Inflammatory macrophage (primary cell): ENCODE results near the gene ASGR2.
"Not testable (repeated sequence)": the region's sequence is repeated elsewhere in the genome, so short reads cannot be mapped to it uniquely, and the experiment has no call there.

Experiments used
- DNase-seq, 2 donors: peaks; one replicate each; pipeline ENCODE4 v3.0.0-alpha.2; 2020 to 2022

The ASGR2 gene

DNA sequence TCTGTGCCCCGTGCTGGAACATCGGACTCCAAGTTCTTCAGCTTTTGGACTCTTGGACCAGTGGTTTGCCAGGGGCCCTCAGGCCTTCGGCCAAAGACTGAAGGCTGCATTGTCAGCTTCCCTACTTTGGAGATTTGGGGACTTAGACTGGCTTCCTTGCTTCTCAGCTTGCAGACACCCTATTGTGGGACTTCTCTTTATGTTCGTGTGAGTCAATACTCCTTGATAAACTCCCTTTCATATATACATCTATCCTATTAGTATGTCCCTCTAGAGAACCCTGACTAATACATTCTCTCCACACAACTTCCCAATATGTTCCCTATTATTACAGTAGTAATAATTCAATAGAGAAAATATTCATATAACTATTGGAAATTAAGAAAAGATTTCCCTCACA, 9.2 kb upstream of the ASGR2 start:
- DNase-seq = no peak

DNA sequence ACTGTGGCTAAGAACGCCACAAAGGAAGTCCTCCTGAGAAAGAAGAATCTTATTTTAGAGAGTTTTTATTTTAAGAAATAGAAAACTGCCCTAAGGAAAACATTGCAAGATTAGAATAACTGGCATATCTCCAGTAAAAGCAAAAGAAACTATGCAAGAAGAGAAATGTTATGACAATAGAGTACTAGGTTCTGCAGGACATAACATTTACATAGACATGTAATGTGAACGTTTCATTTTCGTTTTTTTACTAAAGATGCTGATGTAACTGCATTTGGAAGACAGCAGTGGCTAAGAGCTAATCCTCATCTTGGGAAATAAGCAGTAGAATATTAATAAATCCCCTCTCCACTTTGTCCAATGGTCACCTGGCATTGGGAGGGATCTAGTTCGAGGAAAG, 7.8 kb upstream of the ASGR2 start:
- DNase-seq = no peak

DNA sequence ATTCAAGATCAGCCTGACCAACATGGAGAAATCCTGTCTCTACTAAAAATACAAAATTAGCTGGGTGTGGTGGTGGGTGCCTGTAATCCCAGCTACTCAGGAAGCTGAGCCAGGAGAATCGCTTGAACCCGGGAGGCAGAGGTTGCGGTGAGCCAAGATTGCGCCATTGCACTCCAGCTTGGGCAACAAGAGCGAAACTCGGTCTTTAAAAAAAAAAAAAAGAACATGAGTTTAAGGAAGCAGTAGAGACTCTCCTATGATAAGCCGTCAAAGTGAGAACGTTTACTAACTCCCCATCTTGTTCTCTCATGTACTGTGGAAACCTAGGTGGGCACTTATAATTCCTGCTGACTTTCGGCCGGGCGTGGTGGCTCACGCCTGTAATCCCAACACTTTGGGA, 6.0 kb upstream of the ASGR2 start:
- peak; percentile 47 to 72 for DNase-seq

DNA sequence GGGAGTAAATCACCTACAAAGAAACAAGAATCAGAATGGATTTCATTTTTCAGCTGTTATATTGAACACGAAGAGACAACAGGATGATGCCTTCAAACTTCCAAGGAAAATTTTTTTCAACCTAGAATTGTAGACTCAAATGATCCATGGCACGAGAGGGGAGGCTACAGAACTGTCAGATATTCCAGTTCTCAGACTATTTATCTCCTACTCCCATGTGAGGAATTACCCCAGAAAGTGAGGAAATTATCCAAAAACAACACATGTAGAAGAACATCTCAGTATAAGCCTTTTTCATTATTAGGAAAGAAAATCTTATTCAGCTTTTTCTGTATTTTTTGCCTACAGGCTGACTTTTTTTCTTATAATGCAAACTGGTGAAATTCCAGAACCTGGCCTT, 5.5 kb upstream of the ASGR2 start:
- no peak for DNase-seq

DNA sequence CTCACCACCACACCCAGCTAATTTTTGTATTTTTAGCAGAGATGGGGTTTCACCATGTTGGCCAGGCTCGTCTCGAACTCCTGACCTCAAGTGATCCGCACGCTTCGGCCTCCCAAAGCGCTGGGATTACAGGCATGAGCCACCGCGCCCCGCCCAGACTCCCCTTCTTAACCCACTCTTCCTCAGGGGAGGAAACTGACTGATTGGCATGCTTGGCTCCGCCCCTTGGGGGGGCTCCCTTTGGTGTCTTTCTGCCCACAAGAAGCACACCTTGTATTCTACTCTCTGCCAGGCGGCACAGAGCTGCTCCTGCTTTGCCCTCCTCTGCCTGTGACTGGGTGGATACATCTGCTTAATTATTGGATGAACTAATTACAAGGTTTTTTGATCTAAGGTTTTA, 4.7 kb upstream of the ASGR2 start:
- DNase-seq = no peak

DNA sequence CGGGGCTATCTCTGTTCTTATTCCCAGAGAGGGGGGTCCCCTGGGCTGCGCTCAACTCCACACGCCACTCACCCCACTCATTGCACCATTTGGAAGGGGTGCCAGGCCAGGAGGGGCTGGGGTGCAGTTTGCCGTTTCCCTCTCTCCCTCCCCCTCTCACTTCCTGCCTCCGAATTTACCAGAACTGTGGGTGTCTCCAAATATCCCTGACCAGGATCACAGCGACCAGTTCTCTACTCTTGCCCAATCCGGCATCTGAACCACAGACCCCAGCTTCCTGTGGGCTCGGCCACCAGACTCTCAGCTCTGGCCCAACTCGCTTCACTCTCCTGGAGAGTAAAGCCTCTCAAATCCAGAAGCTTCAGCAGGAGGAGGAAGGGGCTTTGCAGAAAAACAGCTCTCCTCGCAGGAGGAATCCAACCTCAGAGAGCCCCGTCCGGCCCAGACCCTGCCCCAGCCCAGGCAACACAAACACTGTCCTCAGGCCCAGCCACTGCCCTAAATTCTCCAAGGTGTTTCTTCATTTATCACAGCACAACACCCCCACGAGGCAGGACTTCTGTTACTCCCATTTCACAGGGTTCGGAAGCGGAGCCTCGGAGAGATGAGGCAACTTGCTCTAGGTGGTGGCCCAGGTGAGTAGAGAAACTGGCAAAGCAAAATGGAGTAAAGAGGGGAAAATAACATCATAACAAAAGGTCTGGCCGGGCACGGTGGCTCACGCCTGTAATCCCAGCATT, 423 bp upstream of the ASGR2 start:
- DNase-seq = peak; percentile 60 to 77

DNA sequence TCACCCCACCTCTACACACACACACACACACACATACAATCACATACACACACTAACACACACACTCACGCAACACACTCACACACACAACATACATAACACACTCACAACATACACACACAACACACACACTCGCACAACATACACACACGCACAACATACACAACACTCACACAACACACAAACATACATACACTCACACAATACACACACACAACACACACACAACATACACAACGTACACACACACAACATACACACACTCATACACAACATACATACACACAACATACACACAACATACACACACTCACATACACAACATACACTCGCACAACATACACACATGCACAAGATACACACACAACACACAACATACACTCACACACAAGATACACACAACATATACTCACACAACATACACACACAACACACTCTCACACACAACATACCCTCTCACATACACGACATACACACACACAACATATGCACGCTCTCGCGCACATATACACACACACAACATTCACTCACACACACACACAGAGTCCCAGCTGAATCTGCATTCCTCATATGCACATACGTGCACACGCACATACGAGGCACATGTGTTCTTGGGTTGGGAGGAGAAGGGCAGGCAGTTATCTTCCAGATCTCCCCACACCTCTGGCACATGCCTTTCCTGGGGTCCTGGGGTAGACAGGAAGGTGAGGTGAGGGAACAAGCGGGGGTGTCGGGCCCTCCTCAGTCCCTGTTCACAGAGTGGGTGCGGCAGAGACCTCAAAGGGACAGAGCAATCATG, 1.1 kb downstream of the ASGR2 start:
- DNase-seq = no peak

DNA sequence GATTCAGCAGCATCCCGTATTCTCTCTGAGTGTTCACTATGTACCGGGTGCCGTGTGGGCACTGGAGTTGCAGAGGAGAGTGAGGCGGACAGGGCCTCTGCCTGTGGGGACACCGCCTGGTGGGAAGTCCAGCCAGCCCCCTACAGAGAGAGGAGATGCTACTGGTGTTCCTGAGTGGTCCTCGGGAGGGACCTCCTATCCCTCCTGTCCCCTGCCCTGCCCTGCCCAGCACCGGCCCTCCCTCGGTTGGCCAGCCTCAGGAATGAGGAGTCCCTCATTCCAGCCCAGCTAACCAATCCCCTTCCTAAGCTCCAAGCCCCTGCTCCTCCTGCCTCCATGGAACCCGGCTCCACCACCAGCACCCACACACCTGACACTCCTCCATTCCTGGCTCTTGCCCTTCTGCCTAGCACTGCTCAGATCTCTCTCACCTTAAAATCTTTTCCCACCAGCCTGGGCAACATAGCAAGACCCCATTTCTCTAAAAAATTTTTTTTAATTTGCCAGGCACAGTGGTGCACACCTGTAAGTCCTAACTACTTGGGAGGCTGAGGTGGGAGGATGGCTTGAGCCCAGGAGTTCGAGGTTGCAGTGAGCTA, 2.0 kb downstream of the ASGR2 start:
- no peak for DNase-seq

DNA sequence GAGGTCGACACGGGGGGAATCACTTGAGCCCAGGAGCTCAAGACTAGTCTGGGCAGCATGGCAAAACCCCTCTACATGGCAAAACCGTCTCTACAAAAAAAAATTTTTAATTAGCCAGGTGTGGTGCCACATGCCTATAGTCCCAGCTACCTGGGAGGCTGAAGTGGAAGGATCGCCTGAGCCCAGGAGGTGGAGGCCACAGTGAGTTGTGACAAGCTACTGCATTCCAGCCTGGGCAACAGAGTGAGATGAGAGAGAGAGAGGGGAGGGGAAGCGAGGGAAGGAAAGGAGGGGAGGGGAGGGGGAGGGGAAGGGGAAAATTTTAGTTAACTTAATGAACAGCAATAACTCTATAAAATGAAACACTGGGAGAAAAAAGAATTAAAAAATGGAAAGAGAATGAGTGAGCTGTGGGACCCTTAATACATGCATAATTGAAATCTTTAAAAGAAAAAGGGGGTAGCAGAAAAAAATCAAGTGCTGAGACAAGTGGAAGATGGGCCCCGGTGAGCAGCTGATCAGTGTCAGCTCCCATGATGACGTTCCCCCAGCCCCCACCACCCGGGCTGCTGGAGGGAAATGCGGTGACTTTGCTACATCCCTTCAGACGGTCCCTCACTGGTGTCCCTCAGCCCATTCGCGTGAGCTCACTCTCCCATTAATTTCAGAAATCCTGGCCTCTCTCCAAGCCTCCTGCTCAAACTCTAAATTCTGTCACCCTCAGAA, 2.7 kb downstream of the ASGR2 start:
- DNase-seq = peak; percentile 6 to 39

DNA sequence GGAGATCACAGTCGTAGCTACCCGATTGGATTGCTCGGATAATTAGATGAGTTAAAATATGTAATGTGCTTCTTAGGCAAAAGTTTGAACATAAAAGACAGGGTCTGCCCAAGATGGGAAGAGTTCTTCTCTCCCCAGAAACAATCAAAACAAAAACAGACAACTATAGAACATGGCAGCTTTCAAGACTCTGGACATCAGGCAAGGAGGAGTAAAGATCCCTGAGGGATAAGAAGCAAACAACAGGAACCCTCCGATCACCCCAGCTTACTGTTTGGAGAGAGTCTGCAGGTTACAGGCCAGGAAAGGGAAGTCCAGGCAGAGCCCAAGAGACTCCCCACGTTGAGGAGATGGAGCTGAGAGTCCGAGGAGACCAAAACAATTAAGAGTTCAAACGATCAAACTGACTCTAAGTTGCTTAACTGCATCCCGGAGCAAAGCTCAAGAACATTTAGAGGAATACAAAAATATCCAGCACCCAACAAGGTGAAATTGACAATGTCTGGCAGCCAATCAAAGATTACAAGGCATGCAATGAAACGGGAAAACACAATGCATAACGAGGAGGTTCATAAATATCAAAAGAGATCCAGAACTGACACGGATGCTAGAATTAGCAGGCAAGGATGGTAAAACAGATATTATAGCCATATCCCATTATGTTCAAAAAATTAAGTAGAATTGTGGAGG, 3.9 kb downstream of the ASGR2 start:
- DNase-seq = no peak

DNA sequence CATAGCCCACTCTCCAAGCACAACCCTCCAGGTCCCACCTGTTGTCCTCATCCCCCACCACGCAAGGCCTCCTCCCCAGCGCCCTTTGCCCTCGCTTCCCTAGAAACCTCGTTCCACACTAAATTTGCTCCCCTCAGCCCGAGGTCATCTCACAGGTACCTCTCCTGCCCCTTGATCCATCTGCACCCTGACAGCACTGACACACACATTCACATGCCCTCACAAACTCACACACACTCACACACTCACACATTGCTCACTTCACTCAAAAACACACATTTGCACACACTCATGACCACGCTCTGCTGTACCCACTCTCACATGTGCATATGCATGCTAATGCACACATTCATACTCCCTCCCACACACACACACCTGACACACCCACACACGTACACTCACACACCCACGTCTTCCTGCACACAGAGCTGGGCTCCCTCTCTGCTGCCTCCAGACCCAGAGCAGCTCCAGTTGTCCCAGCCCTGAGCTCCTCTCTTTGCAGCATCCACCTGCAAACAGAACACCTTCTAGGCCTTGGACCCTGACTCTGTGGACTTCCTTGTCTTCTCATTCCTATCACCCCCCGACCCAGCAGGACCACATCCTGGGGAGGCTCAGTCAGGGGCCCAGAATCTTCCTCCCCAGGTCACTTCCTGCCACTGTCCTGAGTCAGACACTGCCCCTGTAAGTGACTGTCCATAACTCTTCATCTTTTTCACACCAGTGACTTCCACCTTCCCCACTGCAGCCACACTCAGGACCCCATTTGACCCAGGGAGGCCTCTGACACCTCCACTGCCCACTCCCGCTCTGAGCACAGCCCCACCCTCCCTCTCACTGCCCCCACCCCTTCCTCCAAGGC, 4.9 kb downstream of the ASGR2 start:
- DNase-seq = no peak

DNA sequence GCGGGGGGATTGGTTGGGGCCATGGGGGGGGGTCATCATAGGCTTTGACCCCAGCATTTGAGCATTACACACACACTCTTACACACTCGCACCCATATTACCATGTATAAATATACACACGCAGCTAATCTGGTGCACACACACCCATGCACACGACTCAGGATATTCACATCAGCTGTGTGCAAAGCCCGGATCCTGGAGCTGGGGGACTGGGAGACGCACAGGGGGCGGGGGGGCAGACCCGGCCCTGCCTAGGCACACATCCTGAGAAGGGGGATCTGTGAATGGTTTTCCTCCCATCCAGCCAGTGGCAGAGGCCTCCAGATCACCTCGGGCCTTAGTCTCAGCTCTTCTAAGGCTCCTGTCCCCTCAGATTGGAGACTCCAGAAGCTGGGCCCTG, 5.6 kb downstream of the ASGR2 start:
- no peak for DNase-seq

DNA sequence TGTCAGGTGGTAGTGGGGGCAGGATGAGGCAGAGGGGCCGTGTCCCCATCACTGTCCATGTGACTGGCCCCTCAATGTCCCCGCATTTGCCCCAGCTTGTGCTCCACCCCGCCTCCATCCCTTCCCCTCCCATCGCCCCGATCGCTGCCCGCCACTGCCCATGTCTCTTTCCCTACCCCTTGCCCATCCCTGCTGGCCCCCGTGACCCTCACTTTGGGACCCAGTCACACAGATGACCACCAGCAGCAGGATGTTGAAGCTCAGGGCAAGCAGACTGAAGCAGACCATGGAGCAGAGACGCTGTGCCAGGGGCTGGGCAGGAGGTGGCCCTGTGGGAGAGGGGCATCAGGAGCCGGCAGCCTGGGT, 6.1 kb downstream of the ASGR2 start:
- no peak for DNase-seq

DNA sequence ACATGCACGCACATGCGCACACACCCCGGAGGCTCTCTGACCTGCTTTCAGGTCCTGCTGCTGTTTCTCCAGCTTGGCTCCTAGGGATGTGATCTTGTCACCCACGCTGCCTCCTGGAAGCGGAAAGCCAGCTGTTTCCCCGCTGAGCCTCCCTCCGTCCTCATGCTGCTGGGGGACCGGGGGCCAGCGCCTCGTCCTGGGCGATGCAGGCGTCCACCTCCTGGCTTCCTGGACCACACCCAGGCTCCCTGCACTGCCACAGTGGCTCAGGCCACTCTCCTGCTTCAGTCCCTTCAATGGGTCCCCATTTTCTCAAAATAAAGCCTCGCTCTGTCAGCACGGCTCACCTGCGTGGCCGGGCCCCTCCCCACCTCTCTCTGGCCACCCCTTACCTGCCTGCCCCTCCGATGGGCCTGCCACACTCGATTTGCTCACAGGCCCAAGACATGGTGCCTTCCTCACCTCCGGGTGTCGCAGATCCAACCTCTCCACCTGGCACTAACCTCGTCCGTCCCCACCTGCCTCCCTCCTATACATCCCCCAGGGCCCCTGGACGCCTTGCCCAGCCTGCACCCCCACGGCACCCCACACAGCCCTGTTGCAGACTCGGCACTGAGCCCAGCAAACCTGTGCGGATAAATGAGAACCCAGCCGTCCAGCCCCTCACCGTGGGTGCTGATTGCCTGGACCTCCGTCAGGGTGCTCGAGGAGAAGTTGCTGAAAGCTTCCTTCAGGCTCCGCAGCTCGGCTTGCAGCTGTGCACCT, 6.6 kb downstream of the ASGR2 start:
- no peak for DNase-seq

DNA sequence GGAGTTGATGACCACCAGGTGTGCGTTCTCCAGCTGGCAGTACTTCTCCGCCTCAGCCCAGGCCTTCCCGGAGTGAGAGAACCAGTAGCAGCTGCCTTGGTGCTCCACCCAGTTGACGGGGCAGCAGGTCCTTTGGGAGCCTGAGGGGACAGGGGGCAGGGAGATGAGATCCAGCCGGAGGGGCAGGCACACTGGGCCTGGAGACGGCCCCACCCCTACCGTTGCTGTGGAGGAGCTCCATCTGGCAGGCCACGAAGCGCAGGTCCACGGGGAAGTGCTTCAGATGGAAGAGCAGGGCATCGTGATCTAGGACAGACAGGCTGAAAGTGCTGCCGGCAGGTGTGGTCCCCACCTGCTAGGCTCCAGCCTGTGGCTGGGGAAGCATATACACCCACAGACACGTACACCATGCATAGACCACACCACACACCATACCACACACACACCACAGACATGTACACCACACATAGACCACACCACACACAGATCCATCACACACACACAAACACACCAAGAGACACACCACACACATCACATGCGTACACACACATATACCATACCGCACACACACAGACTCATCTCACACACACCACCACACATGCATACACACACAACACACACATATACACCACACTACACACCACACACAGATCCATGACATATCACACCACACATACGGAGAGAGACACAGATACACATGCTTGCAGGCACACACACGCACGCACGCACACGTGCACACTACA, 7.4 kb downstream of the ASGR2 start:
- DNase-seq = no peak

DNA sequence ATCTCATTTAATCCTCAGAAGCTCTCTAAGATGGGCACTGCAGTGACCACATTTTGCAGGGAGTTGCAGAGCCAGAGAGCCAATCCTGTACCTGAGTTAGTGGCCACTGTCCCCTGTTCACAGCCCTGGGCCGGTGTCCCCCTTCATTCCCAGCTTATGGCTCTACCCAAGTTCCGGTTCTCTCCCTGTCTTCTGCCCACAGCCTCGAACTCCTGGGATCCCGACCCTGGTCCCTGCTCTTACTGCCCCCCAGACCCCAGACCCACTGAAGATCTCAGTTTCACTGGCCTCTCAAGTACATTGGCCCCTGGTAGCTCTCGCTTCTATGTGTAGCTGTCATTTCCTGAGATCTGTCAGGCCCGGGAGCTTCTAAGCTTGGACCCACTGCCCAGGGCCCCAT, 12.2 kb downstream of the ASGR2 start:
- DNase-seq = no peak

DNA sequence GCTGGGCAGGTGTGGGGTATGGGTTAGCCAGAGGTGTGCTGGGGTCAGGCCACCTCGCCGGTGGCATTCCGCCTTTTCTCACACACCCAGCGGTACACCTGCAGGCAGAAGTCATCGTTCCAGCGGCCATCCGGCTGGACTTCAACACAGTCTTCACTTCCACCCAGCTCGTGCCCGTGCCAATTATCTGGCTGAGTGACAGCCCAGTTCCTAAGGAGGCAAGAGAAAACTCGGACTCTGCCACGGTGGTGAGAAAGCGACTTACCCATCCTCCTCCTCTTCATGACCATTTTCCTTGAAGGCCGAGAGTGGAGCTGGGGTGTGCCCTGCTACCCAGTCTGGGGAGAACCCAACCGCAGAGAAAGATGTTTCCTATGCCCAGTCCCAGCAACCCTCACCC, 13.1 kb downstream of the ASGR2 start:
- no peak for DNase-seq

DNA sequence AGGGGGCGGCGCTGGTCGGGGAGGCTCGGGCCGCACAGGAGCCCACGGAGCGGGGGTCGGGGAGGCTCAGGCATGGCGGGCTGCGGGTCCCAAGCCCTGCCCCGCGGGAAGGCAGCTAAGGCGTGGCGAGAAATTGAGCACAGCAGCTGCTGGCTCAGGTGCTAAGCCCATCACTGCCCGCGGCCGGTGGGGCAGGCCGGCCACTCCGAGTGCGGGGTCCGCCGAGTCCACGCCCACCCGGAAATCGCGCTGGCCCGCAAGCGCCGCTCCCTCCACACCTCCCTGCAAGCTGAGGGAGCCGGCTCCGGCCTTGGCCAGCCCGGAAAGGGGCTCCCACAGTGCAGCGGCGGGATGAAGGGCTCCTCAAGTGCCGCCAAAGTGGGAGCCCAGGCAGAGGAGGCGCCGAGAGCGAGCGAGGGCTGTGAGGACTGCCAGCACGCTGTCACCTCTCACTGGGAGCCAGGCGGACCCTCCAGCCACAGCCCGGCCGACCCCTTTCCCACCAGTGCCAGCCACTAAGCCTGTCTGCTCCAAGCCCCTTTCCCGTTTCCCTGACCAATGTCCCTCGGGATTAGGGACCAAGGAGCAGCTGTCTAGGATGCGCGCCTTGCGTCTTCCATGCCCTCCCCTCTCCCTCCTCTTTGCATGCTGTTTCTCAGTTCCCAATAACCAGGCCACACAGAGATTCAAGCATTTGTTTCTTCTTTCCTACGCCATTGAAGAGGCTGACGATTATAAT, 13.8 kb downstream of the ASGR2 start:
- DNase-seq = not testable (repeated sequence)

DNA sequence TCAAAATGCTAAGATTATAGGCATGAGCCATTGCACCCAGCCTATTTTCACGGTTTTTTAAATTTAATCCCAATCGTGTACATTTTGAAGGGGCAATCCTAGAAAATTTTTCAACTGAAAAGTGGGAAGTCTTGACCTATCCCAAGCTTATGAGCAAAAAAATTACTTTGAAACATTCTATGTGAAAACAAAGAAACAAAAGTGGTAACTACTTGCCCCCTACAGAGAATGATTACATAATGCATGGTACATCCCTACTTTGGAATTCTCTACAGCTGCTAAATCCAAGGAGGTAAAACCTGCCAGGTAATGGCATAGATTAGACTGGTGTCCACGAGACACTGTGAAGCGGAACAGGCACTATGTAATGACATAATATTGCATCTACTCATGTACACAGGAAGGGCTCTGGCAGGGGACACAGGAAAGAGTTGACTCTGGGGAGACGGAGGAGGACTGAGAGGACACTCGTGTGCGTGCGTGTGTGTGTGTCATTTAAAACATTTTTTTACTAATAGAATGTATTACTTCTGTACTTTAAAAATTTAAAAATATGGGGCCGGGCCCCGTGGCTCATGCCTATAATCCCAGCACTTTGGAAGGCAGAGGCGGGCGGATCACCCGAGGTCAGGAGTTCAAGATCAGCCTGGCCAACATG, 15.7 kb downstream of the ASGR2 start:
- DNase-seq = peak; percentile 51 to 58
